OCI-LY7 (cell line): Measurements from ENCODE around the gene NTPCR. TPM values are rescaled to one million over a fixed set of nuclear protein-coding genes. Genes with fewer than 3 reads are reported as not detected.

Source experiments
- BruUV-seq: library from RNA; stranded (reverse); fragments of 400-500 nt; replicated peaks from 2 replicates; lab custom pipeline; 2021; lab: Mats Ljungman, UMichigan
- CTCF ChIA-PET: fragments of 300-600 bp; sonication (Branson Sonifier 250); formaldehyde crosslinking; loops from one replicate; lab custom pipeline; 2022; ENCODE audit warnings: antibody characterized with exemption; ENCODE audit not compliant: unreplicated experiment; lab: Charles Lee
- POLR2A ChIA-PET: fragments of 300-600 bp; sonication (Branson Sonifier 250); formaldehyde crosslinking; loops from one replicate; lab custom pipeline; 2022; ENCODE audit warnings: antibody characterized with exemption; lab: Charles Lee
- DNase-seq: peaks from one replicate; pipeline ENCODE4 v3.0.0-alpha.2; 2015; ENCODE audit warnings: low spot score
- H2AFZ ChIP-seq: fragments of 200-600 bp; sonication (generic), shearing (Covaris generic); 2 replicates; pipeline ENCODE4 v1.6.1; 2014; ENCODE audit warnings: mild to moderate bottlenecking, antibody characterized with exemption, low read length, moderate library complexity
- H3K27ac ChIP-seq: fragments of 200-600 bp; sonication (generic); 2 replicates; pipeline ENCODE4 v1.5.1; 2014; ENCODE audit warnings: mixed run types, low read depth, mild to moderate bottlenecking, moderate library complexity, low read length, inconsistent platforms; ENCODE audit not compliant: poor library complexity, severe bottlenecking
- H3K36me3 ChIP-seq: fragments of 200-600 bp; sonication (generic); 2 replicates; pipeline ENCODE4 v1.6.1; 2014; ENCODE audit warnings: mild to moderate bottlenecking, antibody characterized with exemption, low read length, moderate library complexity, mixed read lengths; ENCODE audit not compliant: insufficient read depth
- H3K4me1 ChIP-seq: fragments of 200-600 bp; sonication (generic); 2 replicates; pipeline ENCODE4 v1.5.1; 2014; ENCODE audit warnings: mild to moderate bottlenecking, low read length; ENCODE audit not compliant: insufficient read depth, poor library complexity, severe bottlenecking
- H3K4me2 ChIP-seq: fragments of 200-600 bp; sonication (generic); 2 replicates; pipeline ENCODE4 v1.6.1; 2014; ENCODE audit warnings: mild to moderate bottlenecking, low read length
- H3K4me3 ChIP-seq: fragments of 200-600 bp; sonication (generic); 2 replicates; pipeline ENCODE4 v1.5.1; 2014; ENCODE audit warnings: mild to moderate bottlenecking, low read depth, low read length; ENCODE audit not compliant: poor library complexity, severe bottlenecking
- H3K79me2 ChIP-seq: fragments of 200-600 bp; sonication (generic); 2 replicates; pipeline ENCODE4 v1.6.1; 2016; ENCODE audit warnings: low read depth, mild to moderate bottlenecking, low read length, moderate library complexity, mixed read lengths; ENCODE audit not compliant: insufficient read depth
- H3K9me2 ChIP-seq: fragments of 200-600 bp; sonication (generic); 2 replicates; pipeline ENCODE4 v1.6.1; 2016; ENCODE audit warnings: mild to moderate bottlenecking, low read length, mixed read lengths; ENCODE audit not compliant: insufficient read depth
- H3K9me3 ChIP-seq: fragments of 200-600 bp; sonication (generic); 2 replicates; pipeline ENCODE4 v1.6.1; 2014; ENCODE audit warnings: mild to moderate bottlenecking, mixed run types, low read length, mixed read lengths
- H4K20me1 ChIP-seq: fragments of 200-600 bp; sonication (generic); 2 replicates; pipeline ENCODE4 v1.6.1; 2014; ENCODE audit warnings: mild to moderate bottlenecking, antibody characterized with exemption, low read length, moderate library complexity, mixed read lengths; ENCODE audit not compliant: insufficient read depth
- EZH2phosphoT487 ChIP-seq: fragments of 200-600 bp; sonication (generic); IDR thresholded peaks from 2 replicates; pipeline ENCODE4 v1.6.1; 2018; ENCODE audit warnings: low read depth, borderline replicate concordance, mild to moderate bottlenecking, mixed run types, antibody characterized with exemption, low read length, moderate library complexity, mixed read lengths
- intact Hi-C: fragments of 100-400 bp; cut with micrococcal nuclease; formaldehyde crosslinking; loops from one replicate; pipeline ENCODE4 v1.10.0; 2022; ENCODE audit not compliant: unreplicated experiment
- total RNA-seq, 2 experiments: library from RNA; depleted of rRNA in 1 of 2; stranded (reverse); fragments of >200 nt in 1 of 2; shearing (Covaris generic) in 1 of 2; gene quantifications; 2 replicates each; pipeline ENCODE4 v1.2.3, GENCODE V29; 2014 to 2022
- TF ChIP-seq, protein P1 (sequence below): fragments of 200-600 bp; sonication (generic); conservative IDR thresholded peaks from 2 replicates; pipeline ENCODE4 v1.5.1; 2014; ENCODE audit warnings: mild to moderate bottlenecking, antibody characterized with exemption, low read length, moderate library complexity, mixed read lengths

The NTPCR gene
- total RNA-seq, 2 experiments from 2014 or later: 17.3 to 39.1 TPM

DNA sequence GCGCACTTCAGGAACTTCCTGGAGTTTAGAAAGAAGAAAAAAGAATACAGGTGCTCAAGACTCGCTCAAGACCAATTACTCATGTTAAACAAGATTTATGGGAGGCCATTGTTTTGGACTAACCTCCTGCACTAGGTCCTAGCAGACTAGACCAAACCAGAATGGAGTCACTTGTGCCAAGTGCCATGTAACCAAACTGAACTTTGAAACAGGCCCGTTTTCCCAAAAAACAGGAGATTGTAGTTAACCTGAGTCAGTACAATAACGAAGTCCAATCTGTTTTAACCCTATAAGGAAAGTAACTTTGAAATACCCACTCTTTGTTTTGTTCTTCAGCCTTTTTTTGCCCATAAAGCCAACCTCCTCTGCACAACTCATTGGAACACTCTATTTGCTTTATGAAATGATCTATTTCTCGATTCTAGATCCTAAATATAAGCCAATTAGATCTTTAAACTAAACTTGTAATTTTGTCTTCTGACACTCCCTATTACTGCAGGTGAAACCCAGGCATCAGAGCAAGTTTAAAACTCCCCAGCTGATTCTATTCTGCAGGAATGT lies 695 bp upstream of the NTPCR start:
- Histone ChIP-seq H3K4me3 (peak overlapping the region; percentile 96), H3K4me2 (peak overlapping the region; percentile 79), H3K9me3 (no peaks in the 10 kb centered on the region), H3K36me3 (no peaks in the 10 kb centered on the region), H3K4me1 (peaks cover 16% of the 10 kb centered on the region), H3K9me2 (no peaks in the 10 kb centered on the region), H2AFZ (peak overlapping the region; percentile 97), H3K79me2 (peaks cover 3% of the 10 kb centered on the region; the same call in 1 of the 2 replicates), H4K20me1 (peaks cover 3% of the 10 kb centered on the region; the same call in 1 of the 2 replicates), H3K27ac (peak overlapping the region; percentile 27)
- BruUV-seq: no TSS peak
- DNase-seq: peak; percentile 7
- ChIA-PET POLR2A (interaction anchor here (0.6 kb wide), 1 partner anchor 386 kb away, joined by 3 read pairs; no protein-coding TSS in a partner anchor), CTCF (no interaction called here)
- TF ChIP-seq, protein P1, sequence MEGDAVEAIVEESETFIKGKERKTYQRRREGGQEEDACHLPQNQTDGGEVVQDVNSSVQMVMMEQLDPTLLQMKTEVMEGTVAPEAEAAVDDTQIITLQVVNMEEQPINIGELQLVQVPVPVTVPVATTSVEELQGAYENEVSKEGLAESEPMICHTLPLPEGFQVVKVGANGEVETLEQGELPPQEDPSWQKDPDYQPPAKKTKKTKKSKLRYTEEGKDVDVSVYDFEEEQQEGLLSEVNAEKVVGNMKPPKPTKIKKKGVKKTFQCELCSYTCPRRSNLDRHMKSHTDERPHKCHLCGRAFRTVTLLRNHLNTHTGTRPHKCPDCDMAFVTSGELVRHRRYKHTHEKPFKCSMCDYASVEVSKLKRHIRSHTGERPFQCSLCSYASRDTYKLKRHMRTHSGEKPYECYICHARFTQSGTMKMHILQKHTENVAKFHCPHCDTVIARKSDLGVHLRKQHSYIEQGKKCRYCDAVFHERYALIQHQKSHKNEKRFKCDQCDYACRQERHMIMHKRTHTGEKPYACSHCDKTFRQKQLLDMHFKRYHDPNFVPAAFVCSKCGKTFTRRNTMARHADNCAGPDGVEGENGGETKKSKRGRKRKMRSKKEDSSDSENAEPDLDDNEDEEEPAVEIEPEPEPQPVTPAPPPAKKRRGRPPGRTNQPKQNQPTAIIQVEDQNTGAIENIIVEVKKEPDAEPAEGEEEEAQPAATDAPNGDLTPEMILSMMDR: no peak
- TF ChIP-seq EZH2phosphoT487: no peak
- intact Hi-C loops: loop anchor here (2.0 kb wide), 1 partner anchor 315 kb away; no protein-coding TSS in a partner anchor

DNA sequence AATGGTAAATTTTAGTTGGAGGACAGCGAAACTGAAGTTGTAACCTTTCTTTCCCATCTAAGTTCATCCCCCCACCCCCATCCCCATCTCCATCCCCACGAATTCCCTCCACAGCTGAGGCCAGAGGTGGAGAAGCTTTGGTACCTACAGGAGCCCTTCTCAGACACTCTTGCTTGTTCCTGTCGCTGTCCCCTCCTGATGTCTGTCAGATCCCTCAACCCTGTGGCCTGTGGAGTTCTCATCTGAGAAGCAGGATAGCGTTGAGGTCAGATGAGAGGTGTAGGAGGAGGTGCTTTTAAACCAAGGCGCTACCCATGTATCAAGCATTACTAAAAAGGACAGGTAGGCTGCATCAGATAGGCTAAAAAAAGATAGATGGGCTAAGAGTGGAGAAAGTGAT lies 769 bp downstream of the NTPCR start:
- ChIA-PET POLR2A (interaction anchor here (0.7 to 1.3 kb wide), 4 partner anchors 16 to 712 kb away, joined by 3 to 4 read pairs (median 3); no protein-coding TSS in a partner anchor), CTCF (interaction anchor here (0.6 kb wide), 1 partner anchor 352 kb away, joined by 3 read pairs; no protein-coding TSS in a partner anchor)
- no peaks in the 10 kb centered on the region for H3K9me2 ChIP-seq
- H3K27ac ChIP-seq: no peak overlapping the region
- H3K4me2 ChIP-seq: peak overlapping the region; percentile 98
- TF ChIP-seq, protein P1: no peak
- no peak for TF ChIP-seq EZH2phosphoT487
- peaks cover 3% of the 10 kb centered on the region; the same call in 1 of the 2 replicates for H3K79me2 ChIP-seq
- peak overlapping the region; percentile 97 for H2AFZ ChIP-seq
- DNase-seq: peak; percentile 28
- peak overlapping the region; percentile 96 for H3K4me3 ChIP-seq
- H4K20me1 ChIP-seq: peaks cover 3% of the 10 kb centered on the region; the same call in 1 of the 2 replicates
- intact Hi-C loops: loop anchor here (2.0 kb wide), 1 partner anchor 316 kb away; no protein-coding TSS in a partner anchor
- BruUV-seq: no TSS peak
- H3K9me3 ChIP-seq: no peaks in the 10 kb centered on the region
- peaks cover 3% of the 10 kb centered on the region for H3K36me3 ChIP-seq
- peaks cover 16% of the 10 kb centered on the region for H3K4me1 ChIP-seq
